HEK293T (cell line): ENCODE data around the gene SERTAD1.
A peak's percentile ranks its signal among the peaks of the same experiment; 100 is the strongest.
"Not testable (repeated sequence)": the region's sequence is repeated elsewhere in the genome, so short reads cannot be mapped to it uniquely, and the experiment has no call there.

Experiments used
- CTCF ChIA-PET: fragments of 350-600 bp; formaldehyde crosslinking; extraction: SDS; loops from one replicate; lab custom pipeline; 2021; ENCODE audit warnings: antibody characterized with exemption, inconsistent platforms; lab: Yijun Ruan, JAX
- POLR2A ChIA-PET: fragments of 350-600 bp; formaldehyde crosslinking; extraction: SDS; loops from one replicate; lab custom pipeline; 2020; ENCODE audit warnings: antibody characterized with exemption, inconsistent platforms; lab: Yijun Ruan, JAX
- DNase-seq: peaks from one replicate; pipeline ENCODE4 v3.0.0; 2012; ENCODE audit warnings: mixed read lengths; ENCODE audit errors: extremely low spot score
- ARNT ChIP-seq: fragments of 450-650 bp; IDR thresholded peaks from 2 replicates; pipeline ENCODE4 v1.6.1; 2017; ENCODE audit warnings: mild to moderate bottlenecking
- BHLHE40 ChIP-seq: fragments of 450-650 bp; IDR thresholded peaks from 2 replicates; pipeline ENCODE4 v1.6.1; 2016; ENCODE audit warnings: mild to moderate bottlenecking, moderate library complexity, borderline replicate concordance
- CTBP1 ChIP-seq: fragments of 450-650 bp; IDR thresholded peaks from 2 replicates; pipeline ENCODE4 v1.6.1; 2016; ENCODE audit warnings: borderline replicate concordance
- ELF4 ChIP-seq: fragments of 450-650 bp; IDR thresholded peaks from 2 replicates; pipeline ENCODE4 v1.6.1; 2017; ENCODE audit warnings: antibody characterized with exemption
- FOXA1 ChIP-seq: fragments of 450-650 bp; IDR thresholded peaks from 2 replicates; pipeline ENCODE4 v1.6.1; 2016; ENCODE audit warnings: mild to moderate bottlenecking
- FOXK2 ChIP-seq: fragments of 450-650 bp; IDR thresholded peaks from 2 replicates; pipeline ENCODE4 v1.6.1; 2016; ENCODE audit warnings: mild to moderate bottlenecking
- FOXM1 ChIP-seq: fragments of 450-650 bp; IDR thresholded peaks from 2 replicates; pipeline ENCODE4 v1.6.1; 2017; ENCODE audit warnings: mild to moderate bottlenecking, borderline replicate concordance
- HDGF ChIP-seq: fragments of 450-650 bp; IDR thresholded peaks from 2 replicates; pipeline ENCODE4 v1.6.1; 2017; ENCODE audit warnings: antibody characterized with exemption, borderline replicate concordance
- L3MBTL2 ChIP-seq: fragments of 450-650 bp; conservative IDR thresholded peaks from 2 replicates; pipeline ENCODE4 v1.6.1; 2016; ENCODE audit warnings: mild to moderate bottlenecking
- LEF1 ChIP-seq: fragments of 450-650 bp; IDR thresholded peaks from 2 replicates; pipeline ENCODE4 v1.6.1; 2017; ENCODE audit warnings: mild to moderate bottlenecking, borderline replicate concordance
- NFRKB ChIP-seq: fragments of 450-650 bp; IDR thresholded peaks from 2 replicates; pipeline ENCODE4 v1.6.1; 2016; ENCODE audit warnings: mild to moderate bottlenecking, moderate library complexity
- SP1 ChIP-seq: fragments of 450-650 bp; IDR thresholded peaks from 2 replicates; pipeline ENCODE4 v1.6.1; 2017
- SUZ12 ChIP-seq: fragments of 450-650 bp; IDR thresholded peaks from 2 replicates; pipeline ENCODE4 v1.6.1; 2016; ENCODE audit warnings: mild to moderate bottlenecking
- TARDBP ChIP-seq: fragments of 450-650 bp; IDR thresholded peaks from 2 replicates; pipeline ENCODE4 v1.6.1; 2016
- ZNF384 ChIP-seq: fragments of 450-650 bp; IDR thresholded peaks from 2 replicates; pipeline ENCODE4 v1.6.1; 2016
- TF ChIP-seq, protein P1 (sequence below): fragments of 450-650 bp; IDR thresholded peaks from 2 replicates; pipeline ENCODE4 v1.6.1; 2016

Gene SERTAD1

GRCh38 chr19:40442328-40443130, 16.7 kb upstream of the SERTAD1 start:
- DNase-seq, result no peak
- TF ChIP-seq ARNT, result no peak
- TF ChIP-seq SP1, result no peak
- no peak for TF ChIP-seq FOXK2
- TF ChIP-seq ELF4, result no peak
- TF ChIP-seq CTBP1, result no peak
- TF ChIP-seq, protein P1, sequence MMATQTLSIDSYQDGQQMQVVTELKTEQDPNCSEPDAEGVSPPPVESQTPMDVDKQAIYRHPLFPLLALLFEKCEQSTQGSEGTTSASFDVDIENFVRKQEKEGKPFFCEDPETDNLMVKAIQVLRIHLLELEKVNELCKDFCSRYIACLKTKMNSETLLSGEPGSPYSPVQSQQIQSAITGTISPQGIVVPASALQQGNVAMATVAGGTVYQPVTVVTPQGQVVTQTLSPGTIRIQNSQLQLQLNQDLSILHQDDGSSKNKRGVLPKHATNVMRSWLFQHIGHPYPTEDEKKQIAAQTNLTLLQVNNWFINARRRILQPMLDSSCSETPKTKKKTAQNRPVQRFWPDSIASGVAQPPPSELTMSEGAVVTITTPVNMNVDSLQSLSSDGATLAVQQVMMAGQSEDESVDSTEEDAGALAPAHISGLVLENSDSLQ, result no peak
- TF ChIP-seq FOXA1, result no peak
- TF ChIP-seq NFRKB, result no peak
- CTCF ChIA-PET, result interaction anchor here (0.6 to 1.4 kb wide), 6 partner anchors 8 to 221 kb away, joined by 3 to 5 read pairs (median 4); partner anchors contain the start of gene BLVRB
- POLR2A ChIA-PET, result interaction anchor here (0.9 to 5.8 kb wide), 18 partner anchors 9 to 167 kb away, joined by 3 to 57 read pairs (median 8); partner anchors contain the start of genes AKT2, BLVRB, C19orf47 and PLD3

DNA sequence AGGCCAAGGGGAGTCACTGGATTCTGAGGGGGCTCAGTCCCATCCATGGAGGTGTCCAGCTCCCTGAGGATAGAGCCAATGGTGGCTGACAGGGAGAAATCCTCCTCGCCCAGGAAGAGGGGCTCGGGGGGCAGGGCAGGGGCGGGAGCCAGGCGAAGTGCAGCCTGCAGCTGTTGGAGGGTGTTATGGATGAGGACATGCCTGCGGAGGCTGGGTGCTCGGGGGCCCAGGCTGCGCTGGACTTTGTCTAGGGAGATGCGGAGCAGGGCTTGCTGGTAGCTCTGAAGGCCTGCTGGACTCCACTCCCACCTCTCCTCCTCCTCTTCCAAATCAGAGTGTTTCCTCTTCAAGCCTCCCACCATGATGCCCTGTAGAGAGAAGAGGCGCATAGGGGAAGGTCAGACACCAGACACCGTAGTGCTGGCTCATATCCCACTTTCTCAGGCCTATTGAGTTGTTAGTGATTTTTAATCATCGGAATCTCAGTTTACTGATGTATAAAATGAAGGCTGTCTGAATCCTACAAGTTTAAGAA, 16.0 kb upstream of the SERTAD1 start:
- no peak for DNase-seq
- ChIA-PET POLR2A (interaction anchor here (4.5 to 5.8 kb wide), 3 partner anchors 8 to 21 kb away, joined by 51 to 57 read pairs (median 56); partner anchors contain the start of gene SERTAD1), CTCF (interaction anchor here (0.6 kb wide), 1 partner anchor 9 kb away, joined by 3 read pairs; no protein-coding TSS in a partner anchor)
- TF ChIP-seq NFRKB (no peak), SP1 (no peak), BHLHE40 (no peak), TARDBP (no peak), FOXM1 (no peak), LEF1 (no peak), FOXA1 (no peak)
- TF ChIP-seq, protein P1, result no peak

- POLR2A ChIA-PET, result interaction anchor here (0.5 to 2.8 kb wide), 3 partner anchors 12 to 21 kb away, joined by 3 to 7 read pairs (median 7); partner anchors contain the start of gene SERTAD1
- CTCF ChIA-PET, result interaction anchor here (0.7 kb wide), 1 partner anchor 18 kb away, joined by 3 read pairs; no protein-coding TSS in a partner anchor
- TF ChIP-seq ARNT (no peak), SP1 (no peak), TARDBP (no peak), BHLHE40 (no peak), LEF1 (no peak), ELF4 (no peak), NFRKB (no peak), ZNF384 (no peak), HDGF (no peak)
- DNase-seq, result no peak
Observed at GRCh38 chr19:40438284-40438683, 12.5 kb upstream of the SERTAD1 start.

- peak; percentile 79 for DNase-seq
- ChIA-PET CTCF (interaction anchor here (0.8 to 2.0 kb wide), 2 partner anchors 13 to 31 kb away, joined by 3 to 4 read pairs; no protein-coding TSS in a partner anchor), POLR2A (interaction anchor here (0.7 to 3.6 kb wide), 11 partner anchors 9 to 85 kb away, joined by 3 to 56 read pairs (median 4); partner anchors contain the start of genes BLVRB, C19orf47, PLD3 and SERTAD3)
- no peak for TF ChIP-seq BHLHE40
- TF ChIP-seq, protein P1, result peak; percentile 11; the same call in 1 of the 2 replicates
Observed at GRCh38 chr19:40433391-40434216, 7.8 kb upstream of the SERTAD1 start.

DNA sequence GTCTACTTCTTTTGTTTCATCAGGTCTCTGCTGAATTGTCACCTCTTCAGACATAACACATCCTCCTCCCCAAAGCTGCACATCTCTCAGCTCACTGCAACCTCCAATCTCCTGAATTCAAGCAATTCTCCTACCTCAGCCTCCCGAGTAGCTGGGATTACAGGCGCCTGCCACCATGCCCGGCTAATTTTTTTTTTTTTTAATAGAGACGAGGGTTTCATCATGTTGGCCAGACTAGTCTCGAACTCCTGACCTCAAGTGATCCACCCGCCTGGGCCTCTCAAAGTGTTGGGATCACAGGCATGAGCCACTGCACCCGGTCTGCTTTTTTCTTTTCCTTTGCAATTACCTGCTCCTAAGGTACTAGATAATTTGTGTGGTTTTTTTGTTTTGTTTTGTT, 7.0 kb upstream of the SERTAD1 start:
- ChIA-PET POLR2A (interaction anchor here (0.8 to 3.6 kb wide), 7 partner anchors 8 to 85 kb away, joined by 3 to 56 read pairs (median 5); partner anchors contain the start of genes BLVRB, C19orf47, PLD3 and SERTAD3), CTCF (interaction anchor here (0.6 to 0.8 kb wide), 2 partner anchors 32 to 169 kb away, joined by 3 to 4 read pairs; no protein-coding TSS in a partner anchor)
- not testable (repeated sequence) for DNase-seq
- peak; percentile 67 for TF ChIP-seq ZNF384

DNA sequence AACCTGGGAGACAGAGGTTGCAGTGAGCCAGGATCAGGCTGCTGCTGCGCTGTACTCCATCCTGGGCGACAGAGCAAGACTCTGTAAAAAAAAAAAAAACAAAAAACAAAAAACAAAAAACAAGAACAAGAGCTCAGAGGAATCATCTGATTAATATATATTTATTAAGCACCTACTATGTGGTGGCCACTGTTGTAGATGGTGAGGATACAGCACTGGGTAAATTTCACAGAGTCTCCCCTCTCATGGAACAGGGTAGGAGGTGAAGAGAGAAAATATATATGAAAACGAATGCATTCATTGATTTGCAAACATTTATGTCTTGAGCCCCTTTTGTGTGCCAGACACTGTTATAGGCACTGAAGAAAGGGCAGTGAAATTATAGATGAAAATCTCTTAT, 5.9 kb upstream of the SERTAD1 start:
- ChIA-PET CTCF (no interaction called here), POLR2A (no interaction called here)
- DNase-seq, result no peak
- no peak for TF ChIP-seq SUZ12
- TF ChIP-seq ZNF384, result no peak
- TF ChIP-seq FOXA1, result no peak
- TF ChIP-seq LEF1, result no peak
- no peak for TF ChIP-seq FOXK2
- TF ChIP-seq HDGF, result no peak
- TF ChIP-seq L3MBTL2, result no peak
- no peak for TF ChIP-seq ARNT
- no peak for TF ChIP-seq CTBP1
- TF ChIP-seq FOXM1, result no peak

GRCh38 chr19:40430242-40430641, 4.5 kb upstream of the SERTAD1 start:
- DNase-seq, POLR2A ChIA-PET, CTCF ChIA-PET: not testable (repeated sequence)

GRCh38 chr19:40428197-40428596, 2.4 kb upstream of the SERTAD1 start:
- ChIA-PET POLR2A (interaction anchor here (2.6 kb wide), 1 partner anchor 14 kb away, joined by 51 read pairs; the partner anchor contains the start of gene SERTAD3), CTCF (interaction anchor here (0.6 kb wide), 1 partner anchor 96 kb away, joined by 3 read pairs; no protein-coding TSS in a partner anchor)
- not testable (repeated sequence) for DNase-seq
